Measurements from ENCODE around the gene KCND3. TPM values are rescaled to one million over a fixed set of nuclear protein-coding genes. Genes with fewer than 3 reads are reported as not detected.

The KCND3 gene
- polyA plus RNA-seq, 3 donors, result not detected

GRCh38 chr1:111895017-111895416 is 94.5 kb downstream of the KCND3 start:
- H3K4me2 ChIP-seq (replicated peaks; ENCODE audit: extremely low read depth, low read length, poor library complexity, severe bottlenecking), result no peak overlapping the region
- H3K9ac ChIP-seq (ENCODE audit: insufficient read depth, low read length, poor library complexity, severe bottlenecking), result no peak overlapping the region
- H3K9me3 ChIP-seq (replicated peaks in 1 of 2; ENCODE audit: control insufficient read depth in 1 of 2, insufficient read depth in 1 of 2, low read length in 2 of 2), result no peaks in the 10 kb centered on the region
- intact Hi-C loops (cut with micrococcal nuclease), result no loop called here
- no peak for DNase-seq
- no peaks in the 10 kb centered on the region for H3K9me3 Mint-ChIP-seq
- no peak overlapping the region for H2AFZ ChIP-seq (ENCODE audit: insufficient read depth, low read depth, low read length, poor library complexity, severe bottlenecking)
- H3K27me3 Mint-ChIP-seq (ENCODE audit: low read depth in 3 of 3), result peaks cover 0 to 8% (median 2%) of the 10 kb centered on the region in 3 donors
- no peaks in the 10 kb centered on the region for H3K79me2 ChIP-seq (ENCODE audit: insufficient read depth, low read length)
- no peaks in the 10 kb centered on the region for H3K4me1 ChIP-seq (ENCODE audit: control insufficient read depth in 1 of 2, insufficient read depth in 2 of 2, low read length in 2 of 2)
- no peak overlapping the region for H3K4me3 ChIP-seq (replicated peaks in 1 of 3; ENCODE audit: low read depth in 2 of 3, low read length in 3 of 3)
- no peaks in the 10 kb centered on the region for H3K36me3 ChIP-seq (replicated peaks in 1 of 2; ENCODE audit: control insufficient read depth in 1 of 2, insufficient read depth in 2 of 2, low read length in 2 of 2)
- TF ChIP-seq CTCF (IDR thresholded peaks at IDR 0.05), result no peak
- 51% methylated on average over 2 of the region's 2 CpGs for WGBS (ENCODE audit: insufficient coverage)
- no peaks in the 10 kb centered on the region for H3K36me3 Mint-ChIP-seq
- no peaks in the 10 kb centered on the region for H4K20me1 ChIP-seq (ENCODE audit: insufficient read depth, low read length)
- H3K27me3 ChIP-seq (ENCODE audit: control insufficient read depth in 2 of 2, insufficient read depth in 2 of 2, low read length in 2 of 2), result no peaks in the 10 kb centered on the region
- H3K4me3 Mint-ChIP-seq, result no peak overlapping the region
- H3K4me1 Mint-ChIP-seq, result no peaks in the 10 kb centered on the region
- H3K27ac ChIP-seq (ENCODE audit: low read depth in 1 of 2, low read length in 2 of 2), result no peak overlapping the region
- H3K27ac Mint-ChIP-seq, result no peak overlapping the region

GRCh38 chr1:111894497-111894896 is 95.0 kb downstream of the KCND3 start:
- Histone ChIP-seq H3K4me3 (replicated peaks in 1 of 3; ENCODE audit: low read depth in 2 of 3, low read length in 3 of 3) (no peak overlapping the region), H2AFZ (ENCODE audit: insufficient read depth, low read depth, low read length, poor library complexity, severe bottlenecking) (no peak overlapping the region), H4K20me1 (ENCODE audit: insufficient read depth, low read length) (no peaks in the 10 kb centered on the region), H3K36me3 (replicated peaks in 1 of 2; ENCODE audit: control insufficient read depth in 1 of 2, insufficient read depth in 2 of 2, low read length in 2 of 2) (no peaks in the 10 kb centered on the region), H3K4me2 (replicated peaks; ENCODE audit: extremely low read depth, low read length, poor library complexity, severe bottlenecking) (no peak overlapping the region), H3K79me2 (ENCODE audit: insufficient read depth, low read length) (no peaks in the 10 kb centered on the region), H3K9ac (ENCODE audit: insufficient read depth, low read length, poor library complexity, severe bottlenecking) (no peak overlapping the region), H3K4me1 (ENCODE audit: control insufficient read depth in 1 of 2, insufficient read depth in 2 of 2, low read length in 2 of 2) (no peaks in the 10 kb centered on the region), H3K27ac (ENCODE audit: low read depth in 1 of 2, low read length in 2 of 2) (no peak overlapping the region), H3K27me3 (ENCODE audit: control insufficient read depth in 2 of 2, insufficient read depth in 2 of 2, low read length in 2 of 2) (no peaks in the 10 kb centered on the region), H3K9me3 (replicated peaks in 1 of 2; ENCODE audit: control insufficient read depth in 1 of 2, insufficient read depth in 1 of 2, low read length in 2 of 2) (no peaks in the 10 kb centered on the region)
- Mint-ChIP-seq H3K4me1 (no peaks in the 10 kb centered on the region), H3K27ac (no peak overlapping the region), H3K9me3 (no peaks in the 10 kb centered on the region), H3K27me3 (ENCODE audit: low read depth in 3 of 3) (peaks cover 0 to 8% (median 0%) of the 10 kb centered on the region in 3 donors), H3K36me3 (no peaks in the 10 kb centered on the region), H3K4me3 (no peak overlapping the region)
- WGBS (ENCODE audit: insufficient coverage), result 91% methylated on average over 4 of the region's 6 CpGs
- no peak for DNase-seq
- TF ChIP-seq CTCF (IDR thresholded peaks at IDR 0.05), result no peak
- intact Hi-C loops (cut with micrococcal nuclease), result no loop called here

Data from CD14-positive monocyte (primary cell).